ENCODE measurements around the gene KCNK2.

Gene KCNK2

GRCh38 chr1:215192306-215192705, 109.8 kb downstream of the KCNK2 start:
- H3K4me3 ChIP-seq (ENCODE audit: insufficient read depth, low read depth, low read length, poor library complexity, severe bottlenecking) = no peak overlapping the region
- no peaks in the 10 kb centered on the region for H3K36me3 ChIP-seq (ENCODE audit: control insufficient read depth, insufficient read depth, low read length)
- H3K4me1 ChIP-seq (ENCODE audit: control insufficient read depth, insufficient read depth, low read length, poor library complexity, severe bottlenecking) = no peaks in the 10 kb centered on the region
- no peak overlapping the region for H3K27ac ChIP-seq (ENCODE audit: insufficient read depth, low read length, poor library complexity, severe bottlenecking)
- H3K9me3 ChIP-seq (ENCODE audit: control insufficient read depth, low read length) = no peaks in the 10 kb centered on the region
- H3K27me3 ChIP-seq (replicated peaks; ENCODE audit: control insufficient read depth, insufficient read depth, low read length, poor library complexity, severe bottlenecking) = no peaks in the 10 kb centered on the region
- DNase-seq = no peak

GRCh38 chr1:215198021-215198420, 115.5 kb downstream of the KCNK2 start:
- Histone ChIP-seq H3K9me3 (ENCODE audit: control insufficient read depth, low read length) (no peaks in the 10 kb centered on the region), H3K27ac (ENCODE audit: insufficient read depth, low read length, poor library complexity, severe bottlenecking) (no peak overlapping the region), H3K4me1 (ENCODE audit: control insufficient read depth, insufficient read depth, low read length, poor library complexity, severe bottlenecking) (no peaks in the 10 kb centered on the region), H3K27me3 (replicated peaks; ENCODE audit: control insufficient read depth, insufficient read depth, low read length, poor library complexity, severe bottlenecking) (no peaks in the 10 kb centered on the region), H3K4me3 (ENCODE audit: insufficient read depth, low read depth, low read length, poor library complexity, severe bottlenecking) (no peak overlapping the region), H3K36me3 (ENCODE audit: control insufficient read depth, insufficient read depth, low read length) (no peaks in the 10 kb centered on the region)
- no peak for DNase-seq

- no peak overlapping the region for H3K27ac ChIP-seq (ENCODE audit: insufficient read depth, low read length, poor library complexity, severe bottlenecking)
- H3K36me3 ChIP-seq (ENCODE audit: control insufficient read depth, insufficient read depth, low read length) = no peaks in the 10 kb centered on the region
- no peaks in the 10 kb centered on the region for H3K4me1 ChIP-seq (ENCODE audit: control insufficient read depth, insufficient read depth, low read length, poor library complexity, severe bottlenecking)
- DNase-seq = no peak
- H3K9me3 ChIP-seq (ENCODE audit: control insufficient read depth, low read length) = no peaks in the 10 kb centered on the region
- H3K27me3 ChIP-seq (replicated peaks; ENCODE audit: control insufficient read depth, insufficient read depth, low read length, poor library complexity, severe bottlenecking) = no peaks in the 10 kb centered on the region
- no peak overlapping the region for H3K4me3 ChIP-seq (ENCODE audit: insufficient read depth, low read depth, low read length, poor library complexity, severe bottlenecking)
Observed at GRCh38 chr1:215200121-215200520, 117.6 kb downstream of the KCNK2 start.

- Histone ChIP-seq H3K27me3 (replicated peaks; ENCODE audit: control insufficient read depth, insufficient read depth, low read length, poor library complexity, severe bottlenecking) (no peaks in the 10 kb centered on the region), H3K4me3 (ENCODE audit: insufficient read depth, low read depth, low read length, poor library complexity, severe bottlenecking) (no peak overlapping the region), H3K9me3 (ENCODE audit: control insufficient read depth, low read length) (no peaks in the 10 kb centered on the region), H3K4me1 (ENCODE audit: control insufficient read depth, insufficient read depth, low read length, poor library complexity, severe bottlenecking) (no peaks in the 10 kb centered on the region), H3K36me3 (ENCODE audit: control insufficient read depth, insufficient read depth, low read length) (no peaks in the 10 kb centered on the region), H3K27ac (ENCODE audit: insufficient read depth, low read length, poor library complexity, severe bottlenecking) (no peak overlapping the region)
- no peak for DNase-seq
Observed at GRCh38 chr1:215201283-215201682, 118.7 kb downstream of the KCNK2 start.

GRCh38 chr1:215202868-215203267, 120.3 kb downstream of the KCNK2 start:
- no peaks in the 10 kb centered on the region for H3K4me1 ChIP-seq (ENCODE audit: control insufficient read depth, insufficient read depth, low read length, poor library complexity, severe bottlenecking)
- H3K27me3 ChIP-seq (replicated peaks; ENCODE audit: control insufficient read depth, insufficient read depth, low read length, poor library complexity, severe bottlenecking) = no peaks in the 10 kb centered on the region
- DNase-seq = no peak
- no peak overlapping the region for H3K27ac ChIP-seq (ENCODE audit: insufficient read depth, low read length, poor library complexity, severe bottlenecking)
- H3K9me3 ChIP-seq (ENCODE audit: control insufficient read depth, low read length) = no peaks in the 10 kb centered on the region
- no peaks in the 10 kb centered on the region for H3K36me3 ChIP-seq (ENCODE audit: control insufficient read depth, insufficient read depth, low read length)
- H3K4me3 ChIP-seq (ENCODE audit: insufficient read depth, low read depth, low read length, poor library complexity, severe bottlenecking) = no peak overlapping the region

- H3K9me3 ChIP-seq (ENCODE audit: control insufficient read depth, low read length) = no peaks in the 10 kb centered on the region
- no peaks in the 10 kb centered on the region for H3K27me3 ChIP-seq (replicated peaks; ENCODE audit: control insufficient read depth, insufficient read depth, low read length, poor library complexity, severe bottlenecking)
Observed at GRCh38 chr1:215210167-215210566, 127.6 kb downstream of the KCNK2 start.

GRCh38 chr1:215215846-215216245, 133.3 kb downstream of the KCNK2 start:
- Histone ChIP-seq H3K27me3 (replicated peaks; ENCODE audit: control insufficient read depth, insufficient read depth, low read length, poor library complexity, severe bottlenecking) (no peaks in the 10 kb centered on the region), H3K36me3 (ENCODE audit: control insufficient read depth, insufficient read depth, low read length) (no peaks in the 10 kb centered on the region), H3K27ac (ENCODE audit: insufficient read depth, low read length, poor library complexity, severe bottlenecking) (no peak overlapping the region), H3K4me3 (ENCODE audit: insufficient read depth, low read depth, low read length, poor library complexity, severe bottlenecking) (no peak overlapping the region), H3K9me3 (ENCODE audit: control insufficient read depth, low read length) (no peaks in the 10 kb centered on the region), H3K4me1 (ENCODE audit: control insufficient read depth, insufficient read depth, low read length, poor library complexity, severe bottlenecking) (no peaks in the 10 kb centered on the region)
- no peak for DNase-seq

More at GRCh38 chr1:215210167-215210566, 127.6 kb downstream of the KCNK2 start:
- H3K4me3 ChIP-seq (ENCODE audit: insufficient read depth, low read depth, low read length, poor library complexity, severe bottlenecking) = no peak overlapping the region
- H3K27ac ChIP-seq (ENCODE audit: insufficient read depth, low read length, poor library complexity, severe bottlenecking) = no peak overlapping the region
- H3K36me3 ChIP-seq (ENCODE audit: control insufficient read depth, insufficient read depth, low read length) = no peaks in the 10 kb centered on the region
- no peak for DNase-seq
- no peaks in the 10 kb centered on the region for H3K4me1 ChIP-seq (ENCODE audit: control insufficient read depth, insufficient read depth, low read length, poor library complexity, severe bottlenecking)

GRCh38 chr1:215219372-215219771, 136.8 kb downstream of the KCNK2 start:
- Histone ChIP-seq H3K4me1 (ENCODE audit: control insufficient read depth, insufficient read depth, low read length, poor library complexity, severe bottlenecking) (no peaks in the 10 kb centered on the region), H3K27ac (ENCODE audit: insufficient read depth, low read length, poor library complexity, severe bottlenecking) (no peak overlapping the region), H3K36me3 (ENCODE audit: control insufficient read depth, insufficient read depth, low read length) (no peaks in the 10 kb centered on the region), H3K4me3 (ENCODE audit: insufficient read depth, low read depth, low read length, poor library complexity, severe bottlenecking) (no peak overlapping the region), H3K9me3 (ENCODE audit: control insufficient read depth, low read length) (no peaks in the 10 kb centered on the region), H3K27me3 (replicated peaks; ENCODE audit: control insufficient read depth, insufficient read depth, low read length, poor library complexity, severe bottlenecking) (no peaks in the 10 kb centered on the region)
- DNase-seq = no peak

GRCh38 chr1:215220346-215220745, 137.8 kb downstream of the KCNK2 start:
- Histone ChIP-seq H3K27me3 (replicated peaks; ENCODE audit: control insufficient read depth, insufficient read depth, low read length, poor library complexity, severe bottlenecking) (no peaks in the 10 kb centered on the region), H3K9me3 (ENCODE audit: control insufficient read depth, low read length) (no peaks in the 10 kb centered on the region), H3K4me3 (ENCODE audit: insufficient read depth, low read depth, low read length, poor library complexity, severe bottlenecking) (no peak overlapping the region), H3K36me3 (ENCODE audit: control insufficient read depth, insufficient read depth, low read length) (no peaks in the 10 kb centered on the region), H3K27ac (ENCODE audit: insufficient read depth, low read length, poor library complexity, severe bottlenecking) (no peak overlapping the region), H3K4me1 (ENCODE audit: control insufficient read depth, insufficient read depth, low read length, poor library complexity, severe bottlenecking) (no peaks in the 10 kb centered on the region)
- no peak for DNase-seq

GRCh38 chr1:215226757-215227156, 144.2 kb downstream of the KCNK2 start:
- Histone ChIP-seq H3K4me1 (ENCODE audit: control insufficient read depth, insufficient read depth, low read length, poor library complexity, severe bottlenecking) (no peaks in the 10 kb centered on the region), H3K27ac (ENCODE audit: insufficient read depth, low read length, poor library complexity, severe bottlenecking) (no peak overlapping the region), H3K36me3 (ENCODE audit: control insufficient read depth, insufficient read depth, low read length) (no peaks in the 10 kb centered on the region), H3K27me3 (replicated peaks; ENCODE audit: control insufficient read depth, insufficient read depth, low read length, poor library complexity, severe bottlenecking) (no peaks in the 10 kb centered on the region), H3K4me3 (ENCODE audit: insufficient read depth, low read depth, low read length, poor library complexity, severe bottlenecking) (no peak overlapping the region), H3K9me3 (ENCODE audit: control insufficient read depth, low read length) (no peaks in the 10 kb centered on the region)
- no peak for DNase-seq

- no peak for DNase-seq
- Histone ChIP-seq H3K27ac (ENCODE audit: insufficient read depth, low read length, poor library complexity, severe bottlenecking) (no peak overlapping the region), H3K4me3 (ENCODE audit: insufficient read depth, low read depth, low read length, poor library complexity, severe bottlenecking) (no peak overlapping the region), H3K27me3 (replicated peaks; ENCODE audit: control insufficient read depth, insufficient read depth, low read length, poor library complexity, severe bottlenecking) (no peaks in the 10 kb centered on the region), H3K4me1 (ENCODE audit: control insufficient read depth, insufficient read depth, low read length, poor library complexity, severe bottlenecking) (no peaks in the 10 kb centered on the region), H3K36me3 (ENCODE audit: control insufficient read depth, insufficient read depth, low read length) (no peaks in the 10 kb centered on the region), H3K9me3 (ENCODE audit: control insufficient read depth, low read length) (no peaks in the 10 kb centered on the region)
Observed at GRCh38 chr1:215228193-215228592, 145.7 kb downstream of the KCNK2 start.

All from effector memory CD4-positive, alpha-beta T cell (primary cell).